Hepatocyte (in vitro differentiated cells): ENCODE data around the gene RREB1. TPM values are rescaled to one million over a fixed set of nuclear protein-coding genes. Genes with fewer than 3 reads are reported as not detected.

ENCODE experiments used
- DNase-seq: peaks from one replicate; pipeline ENCODE4 v3.0.0-alpha.2; 2016; ENCODE audit warnings: low spot score
- H2AFZ ChIP-seq: fragments of 200-600 bp; sonication (generic); 2 replicates; pipeline ENCODE4 v1.6.0; 2016; ENCODE audit warnings: antibody characterized with exemption, mild to moderate bottlenecking
- H3K27ac ChIP-seq: fragments of 200-600 bp; sonication (generic); 2 replicates; pipeline ENCODE4 v1.5.1; 2016; ENCODE audit warnings: mild to moderate bottlenecking
- H3K27me3 ChIP-seq: fragments of 200-600 bp; sonication (generic); 2 replicates; pipeline ENCODE4 v1.6.1; 2016
- H3K36me3 ChIP-seq: fragments of 200-600 bp; sonication (generic); replicated peaks from 2 replicates; pipeline ENCODE4 v1.5.1; 2016; ENCODE audit warnings: low read depth; ENCODE audit not compliant: insufficient read depth
- H3K4me1 ChIP-seq: fragments of 200-600 bp; sonication (generic); 2 replicates; pipeline ENCODE4 v1.5.1; 2016; ENCODE audit warnings: mild to moderate bottlenecking, moderate library complexity; ENCODE audit not compliant: insufficient read depth
- H3K4me2 ChIP-seq: fragments of 200-600 bp; sonication (generic); 2 replicates; pipeline ENCODE4 v1.6.0; 2016
- H3K4me3 ChIP-seq: fragments of 200-600 bp; sonication (generic); 2 replicates; pipeline ENCODE4 v1.5.1; 2016; ENCODE audit warnings: mild to moderate bottlenecking
- H3K79me2 ChIP-seq: fragments of 200-600 bp; sonication (generic); 2 replicates; pipeline ENCODE4 v1.6.0; 2017; ENCODE audit warnings: mild to moderate bottlenecking
- H3K9me2 ChIP-seq: fragments of 200-600 bp; sonication (generic); replicated peaks from 2 replicates; pipeline ENCODE4 v1.6.0; 2017; ENCODE audit warnings: mild to moderate bottlenecking; ENCODE audit not compliant: insufficient read depth
- H3K9me3 ChIP-seq: fragments of 200-600 bp; sonication (generic); 2 replicates; pipeline ENCODE4 v1.5.1; 2016; ENCODE audit warnings: low read depth, mild to moderate bottlenecking
- H4K20me1 ChIP-seq: fragments of 200-600 bp; sonication (generic); 2 replicates; pipeline ENCODE4 v1.6.0; 2016; ENCODE audit warnings: mild to moderate bottlenecking; ENCODE audit not compliant: insufficient read depth, poor library complexity, severe bottlenecking
- EZH2 ChIP-seq: fragments of 200-600 bp; sonication (generic); IDR thresholded peaks from 2 replicates; pipeline ENCODE4 v1.6.1; 2016; ENCODE audit warnings: antibody characterized with exemption, mild to moderate bottlenecking, borderline replicate concordance
- EZH2phosphoT487 ChIP-seq: fragments of 200-600 bp; sonication (generic); IDR thresholded peaks from one replicate; pipeline ENCODE4 v1.6.1; 2018; ENCODE audit warnings: antibody characterized with exemption, mild to moderate bottlenecking, low read depth, moderate library complexity; ENCODE audit not compliant: unreplicated experiment, severe bottlenecking
- WGBS: methylation state at CpG from one replicate; pipeline ENCODE4 v1.1.6; 2016; ENCODE audit warnings: low lambda C conversion rate; ENCODE audit errors: missing lambda C conversion rate; 5-methylcytosine and 5-hydroxymethylcytosine counted together
- polyA plus RNA-seq: library from polyadenylated mRNA; unstranded; fragments of >200 nt; fragmentation: Nextera tagmentation; extraction: Ambion mirVana; gene quantifications from 2 replicates; pipeline ENCODE4 v1.2.1, GENCODE V29; 2016
- total RNA-seq: library from RNA; depleted of rRNA; stranded (reverse); fragments of >200 nt; gene quantifications from 2 replicates; pipeline ENCODE4 v1.2.3, GENCODE V29; 2014
- TF ChIP-seq, protein P1 (sequence below): fragments of 200-600 bp; sonication (generic); IDR thresholded peaks from 2 replicates; pipeline ENCODE4 v1.5.1; 2016; ENCODE audit warnings: antibody characterized with exemption, mild to moderate bottlenecking; ENCODE audit not compliant: poor library complexity

The RREB1 gene
- total and polyA plus RNA-seq, 2 experiments from 2014 or later = 15.2 to 28.7 TPM

GRCh38 chr6:7201732-7202541 lies 94.2 kb downstream of the RREB1 start:
- Histone ChIP-seq H3K9me2 (no peaks in the 10 kb centered on the region), H3K4me2 (peak overlapping the region; percentile 56), H3K27ac (peak overlapping the region; percentile 67), H3K9me3 (no peaks in the 10 kb centered on the region), H4K20me1 (peaks cover 4% of the 10 kb centered on the region), H3K27me3 (no peaks in the 10 kb centered on the region), H3K79me2 (peaks cover 49% of the 10 kb centered on the region), H3K4me3 (no peak overlapping the region), H3K36me3 (no peaks in the 10 kb centered on the region), H3K4me1 (no peaks in the 10 kb centered on the region), H2AFZ (no peak overlapping the region)
- 98% methylated on average over 16 of the region's 16 CpGs for WGBS
- TF ChIP-seq, protein P1, sequence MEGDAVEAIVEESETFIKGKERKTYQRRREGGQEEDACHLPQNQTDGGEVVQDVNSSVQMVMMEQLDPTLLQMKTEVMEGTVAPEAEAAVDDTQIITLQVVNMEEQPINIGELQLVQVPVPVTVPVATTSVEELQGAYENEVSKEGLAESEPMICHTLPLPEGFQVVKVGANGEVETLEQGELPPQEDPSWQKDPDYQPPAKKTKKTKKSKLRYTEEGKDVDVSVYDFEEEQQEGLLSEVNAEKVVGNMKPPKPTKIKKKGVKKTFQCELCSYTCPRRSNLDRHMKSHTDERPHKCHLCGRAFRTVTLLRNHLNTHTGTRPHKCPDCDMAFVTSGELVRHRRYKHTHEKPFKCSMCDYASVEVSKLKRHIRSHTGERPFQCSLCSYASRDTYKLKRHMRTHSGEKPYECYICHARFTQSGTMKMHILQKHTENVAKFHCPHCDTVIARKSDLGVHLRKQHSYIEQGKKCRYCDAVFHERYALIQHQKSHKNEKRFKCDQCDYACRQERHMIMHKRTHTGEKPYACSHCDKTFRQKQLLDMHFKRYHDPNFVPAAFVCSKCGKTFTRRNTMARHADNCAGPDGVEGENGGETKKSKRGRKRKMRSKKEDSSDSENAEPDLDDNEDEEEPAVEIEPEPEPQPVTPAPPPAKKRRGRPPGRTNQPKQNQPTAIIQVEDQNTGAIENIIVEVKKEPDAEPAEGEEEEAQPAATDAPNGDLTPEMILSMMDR = no peak
- TF ChIP-seq EZH2phosphoT487 (no peak), EZH2 (no peak)
- DNase-seq = no peak

DNA sequence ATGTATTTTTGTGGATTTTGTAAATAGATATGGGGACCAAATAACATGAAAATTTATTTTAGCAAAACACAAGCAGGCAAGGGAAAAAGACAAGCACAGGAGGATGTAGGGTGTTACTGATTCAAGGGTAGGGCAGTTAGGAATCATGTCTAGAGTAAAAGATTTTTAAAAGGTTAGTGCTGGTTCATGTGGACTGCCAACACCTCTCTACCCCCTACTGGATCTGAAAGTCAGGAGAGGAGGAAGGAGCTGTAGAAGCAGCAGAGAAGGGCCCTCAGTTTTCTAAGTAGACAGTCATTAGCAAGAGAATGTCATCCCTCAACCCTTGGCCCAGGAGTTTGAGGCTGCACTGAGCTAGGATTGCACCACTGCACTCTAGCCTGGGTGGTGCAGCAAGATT lies 95.2 kb downstream of the RREB1 start:
- Histone ChIP-seq H3K36me3 (no peaks in the 10 kb centered on the region), H3K9me3 (no peaks in the 10 kb centered on the region), H3K4me1 (no peaks in the 10 kb centered on the region), H4K20me1 (peaks cover 4% of the 10 kb centered on the region), H3K4me2 (no peak overlapping the region), H3K9me2 (no peaks in the 10 kb centered on the region), H2AFZ (no peak overlapping the region), H3K27me3 (no peaks in the 10 kb centered on the region), H3K4me3 (no peak overlapping the region), H3K27ac (no peak overlapping the region), H3K79me2 (peaks cover 45% of the 10 kb centered on the region)
- DNase-seq = no peak
- TF ChIP-seq EZH2phosphoT487 = no peak
- TF ChIP-seq EZH2 = no peak
- TF ChIP-seq, protein P1 = no peak

- H2AFZ ChIP-seq = no peak overlapping the region
- no peak for DNase-seq
- H3K27ac ChIP-seq = no peak overlapping the region
- H3K9me2 ChIP-seq = no peaks in the 10 kb centered on the region
- H4K20me1 ChIP-seq = peaks cover 4% of the 10 kb centered on the region
- H3K27me3 ChIP-seq = no peaks in the 10 kb centered on the region
- no peak for TF ChIP-seq EZH2
- TF ChIP-seq, protein P1 = no peak
- TF ChIP-seq EZH2phosphoT487 = no peak
- 93% methylated on average over 8 of the region's 8 CpGs for WGBS
- no peak overlapping the region for H3K4me3 ChIP-seq
- H3K36me3 ChIP-seq = no peaks in the 10 kb centered on the region
- H3K9me3 ChIP-seq = no peaks in the 10 kb centered on the region
- peaks cover 38% of the 10 kb centered on the region for H3K79me2 ChIP-seq
- H3K4me2 ChIP-seq = no peak overlapping the region
- H3K4me1 ChIP-seq = no peaks in the 10 kb centered on the region
Observed at GRCh38 chr6:7203939-7204338, 96.2 kb downstream of the RREB1 start.
